ENCODE measurements around the gene ANKS1B. TPM values are rescaled to one million over a fixed set of nuclear protein-coding genes. Genes with fewer than 3 reads are reported as not detected.

ANKS1B gene
- total and polyA plus RNA-seq, 7 donors, result 0.46 to 7.4 (median 3.6) TPM

DNA sequence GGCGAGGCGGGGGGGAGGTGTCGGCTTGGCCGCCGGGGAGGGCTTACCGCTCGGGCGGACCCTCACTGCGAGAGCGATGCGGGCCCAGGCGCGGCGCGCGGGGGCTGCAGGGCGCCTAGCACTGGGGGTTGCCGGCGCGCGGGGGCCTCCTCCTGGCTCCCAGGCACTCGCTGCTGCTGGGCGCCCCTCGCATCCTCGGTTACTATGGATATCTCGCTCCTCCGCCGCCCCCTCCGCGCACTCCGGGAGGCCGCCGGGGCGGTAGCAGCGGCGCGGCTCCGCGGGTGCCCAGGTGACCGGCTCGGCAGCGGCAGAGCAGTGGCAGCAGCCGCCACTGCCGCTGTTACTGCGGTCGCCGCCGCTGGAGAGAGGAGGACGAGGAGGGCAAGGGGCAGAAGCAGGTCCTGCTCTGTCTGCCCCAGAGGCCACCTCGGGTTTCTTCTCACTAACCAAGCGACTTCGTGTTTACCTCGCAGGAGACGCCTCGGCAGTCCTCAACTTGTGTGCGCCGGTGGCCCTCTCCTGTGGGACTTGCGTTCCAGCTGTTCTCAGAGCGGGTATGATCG, 1089.6 kb downstream of the ANKS1B start:
- DNase-seq, result peak in 1 of 2 donors; percentile 48
- Histone ChIP-seq H3K36me3 (ENCODE audit: insufficient read depth in 1 of 2, low read depth in 1 of 2) (no peaks in the 10 kb centered on the region), H3K27ac (no peak overlapping the region), H3K4me3 (peak overlapping the region; percentile 64), H3K27me3 (ENCODE audit: insufficient read depth in 3 of 3, low read length in 2 of 3) (peaks cover 0 to 55% (median 10%) of the 10 kb centered on the region in 3 donors), H3K9me3 (no peaks in the 10 kb centered on the region), H3K4me1 (no peaks in the 10 kb centered on the region)
- no peak for ATAC-seq
- intact Hi-C loops (cut with DNase I), result no loop called here
- TF ChIP-seq, protein P1, sequence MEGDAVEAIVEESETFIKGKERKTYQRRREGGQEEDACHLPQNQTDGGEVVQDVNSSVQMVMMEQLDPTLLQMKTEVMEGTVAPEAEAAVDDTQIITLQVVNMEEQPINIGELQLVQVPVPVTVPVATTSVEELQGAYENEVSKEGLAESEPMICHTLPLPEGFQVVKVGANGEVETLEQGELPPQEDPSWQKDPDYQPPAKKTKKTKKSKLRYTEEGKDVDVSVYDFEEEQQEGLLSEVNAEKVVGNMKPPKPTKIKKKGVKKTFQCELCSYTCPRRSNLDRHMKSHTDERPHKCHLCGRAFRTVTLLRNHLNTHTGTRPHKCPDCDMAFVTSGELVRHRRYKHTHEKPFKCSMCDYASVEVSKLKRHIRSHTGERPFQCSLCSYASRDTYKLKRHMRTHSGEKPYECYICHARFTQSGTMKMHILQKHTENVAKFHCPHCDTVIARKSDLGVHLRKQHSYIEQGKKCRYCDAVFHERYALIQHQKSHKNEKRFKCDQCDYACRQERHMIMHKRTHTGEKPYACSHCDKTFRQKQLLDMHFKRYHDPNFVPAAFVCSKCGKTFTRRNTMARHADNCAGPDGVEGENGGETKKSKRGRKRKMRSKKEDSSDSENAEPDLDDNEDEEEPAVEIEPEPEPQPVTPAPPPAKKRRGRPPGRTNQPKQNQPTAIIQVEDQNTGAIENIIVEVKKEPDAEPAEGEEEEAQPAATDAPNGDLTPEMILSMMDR (IDR thresholded peaks at IDR 0.05), result no peak
- 1 to 5% (median 1%) methylated on average over 40 to 60 of the region's 60 CpGs for WGBS, 3 donors

DNA sequence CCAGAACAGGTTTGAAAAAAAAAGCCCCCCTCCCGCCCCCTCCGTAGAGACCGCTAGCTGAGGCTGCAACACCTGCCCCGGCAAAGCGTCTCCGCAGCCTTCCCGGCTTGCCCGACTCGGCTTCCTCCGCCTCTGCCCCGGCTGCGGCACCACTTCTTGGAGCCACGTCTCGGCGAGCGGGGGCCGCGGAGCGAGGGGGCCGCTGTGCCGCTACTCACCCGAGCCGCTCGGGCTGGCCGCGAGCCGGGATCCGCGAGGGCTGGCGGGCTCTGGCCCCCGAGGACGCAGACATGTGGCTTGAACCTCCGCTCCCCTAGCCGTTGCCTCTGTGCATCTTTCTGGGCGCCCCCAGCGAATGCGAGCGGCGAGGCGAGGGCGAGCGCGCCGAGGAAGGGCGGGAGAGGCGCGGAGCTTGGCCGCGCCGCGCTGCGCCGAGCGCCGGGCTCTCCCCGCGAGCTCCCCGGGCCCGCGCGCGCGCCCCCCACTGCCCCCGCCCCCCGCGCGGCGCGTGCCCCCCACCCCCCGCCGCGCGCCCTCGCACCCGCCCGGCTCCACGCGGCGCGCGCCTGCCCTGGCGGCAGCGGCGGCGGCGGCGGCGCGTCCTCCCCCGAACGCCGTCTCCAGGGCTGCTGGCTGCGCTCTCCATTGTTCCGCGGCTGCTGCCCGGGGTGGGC, 1090.2 kb downstream of the ANKS1B start:
- H3K9me3 ChIP-seq, result no peaks in the 10 kb centered on the region
- 1% methylated on average over 39 to 87 of the region's 96 CpGs for WGBS, 3 donors
- peaks cover 0 to 59% (median 10%) of the 10 kb centered on the region in 3 donors for H3K27me3 ChIP-seq (ENCODE audit: insufficient read depth in 3 of 3, low read length in 2 of 3)
- peak overlapping the region; percentile 64 for H3K4me3 ChIP-seq
- no peak for DNase-seq
- no peaks in the 10 kb centered on the region for H3K4me1 ChIP-seq
- ATAC-seq, result no peak
- TF ChIP-seq, protein P1 (IDR thresholded peaks at IDR 0.05), result no peak
- H3K36me3 ChIP-seq (ENCODE audit: insufficient read depth in 1 of 2, low read depth in 1 of 2), result no peaks in the 10 kb centered on the region
- intact Hi-C loops (cut with DNase I), result no loop called here
- H3K27ac ChIP-seq, result no peak overlapping the region

DNA sequence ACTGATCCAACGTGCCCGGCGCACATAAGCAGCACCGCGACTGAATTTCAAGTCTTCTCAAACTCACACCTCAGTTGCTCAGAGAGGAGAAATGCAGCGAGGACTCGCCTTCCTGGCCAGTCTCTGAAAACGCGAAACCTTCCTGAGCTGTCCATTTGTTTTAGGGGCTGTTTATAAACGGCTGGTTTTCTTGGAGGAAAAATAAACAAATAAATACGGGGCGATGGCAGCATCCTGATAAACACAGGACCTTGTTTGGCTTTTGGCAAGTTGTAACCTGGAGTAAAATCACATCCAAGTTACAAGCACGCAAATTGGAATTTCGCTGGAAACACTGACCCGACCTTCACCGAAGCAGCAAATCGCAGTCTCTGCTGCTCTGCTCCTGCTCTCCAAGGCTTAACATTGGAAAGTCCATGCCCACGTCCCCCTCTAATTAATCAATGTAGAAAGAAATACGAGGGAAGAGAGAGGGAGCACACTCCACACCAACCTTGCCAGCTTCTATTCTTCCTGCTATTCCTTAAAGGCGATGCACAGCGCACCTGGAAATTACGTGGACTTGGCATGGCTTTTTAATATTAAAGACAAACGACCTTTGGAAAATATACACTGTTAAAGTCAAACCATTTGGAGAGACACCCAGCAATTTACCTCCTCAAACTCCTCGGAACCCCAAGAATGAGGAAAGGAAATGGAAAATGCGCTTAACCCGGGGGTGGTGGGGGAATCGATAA, 1090.9 kb downstream of the ANKS1B start:
- 5 to 18% (median 13%) methylated on average over 27 of the region's 27 CpGs for WGBS, 3 donors
- intact Hi-C loops (cut with DNase I), result no loop called here
- Histone ChIP-seq H3K4me3 (peak overlapping the region; percentile 58), H3K36me3 (ENCODE audit: insufficient read depth in 1 of 2, low read depth in 1 of 2) (no peaks in the 10 kb centered on the region), H3K4me1 (no peaks in the 10 kb centered on the region), H3K27me3 (ENCODE audit: insufficient read depth in 3 of 3, low read length in 2 of 3) (peaks cover 0 to 59% (median 10%) of the 10 kb centered on the region in 3 donors), H3K27ac (no peak overlapping the region), H3K9me3 (no peaks in the 10 kb centered on the region)
- DNase-seq (no peak), ATAC-seq (no peak)
- TF ChIP-seq, protein P1 (IDR thresholded peaks at IDR 0.05), result no peak

DNA sequence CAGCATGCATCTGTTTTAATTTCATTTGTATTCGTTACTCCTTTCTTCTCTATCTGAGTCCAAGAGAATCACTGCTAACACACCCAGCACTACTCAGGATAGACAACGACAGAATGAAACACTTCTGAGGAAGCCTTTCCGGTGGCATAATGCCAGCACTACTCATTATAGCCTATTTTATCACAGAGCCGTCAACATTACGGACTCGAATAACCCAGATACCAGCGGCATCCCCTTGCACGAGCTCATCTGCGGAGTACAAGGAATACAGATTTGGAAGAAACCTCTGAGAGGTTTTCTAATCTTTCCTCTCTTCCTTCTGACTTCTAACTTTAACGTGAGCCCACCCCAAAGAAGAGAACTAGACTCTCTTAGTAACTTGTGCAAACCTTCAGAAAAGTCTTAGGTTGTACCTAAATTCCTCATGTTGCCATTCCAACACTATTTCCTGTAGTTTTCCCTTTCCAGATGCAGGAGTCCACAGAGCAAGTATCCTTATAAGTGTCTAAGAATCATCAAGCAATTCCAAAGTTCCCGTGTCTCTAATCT, 1091.5 kb downstream of the ANKS1B start:
- 26 to 43% (median 43%) methylated on average over 11 of the region's 11 CpGs for WGBS, 3 donors
- Histone ChIP-seq H3K9me3 (no peaks in the 10 kb centered on the region), H3K27ac (no peak overlapping the region), H3K4me1 (no peaks in the 10 kb centered on the region), H3K4me3 (no peak overlapping the region), H3K36me3 (ENCODE audit: insufficient read depth in 1 of 2, low read depth in 1 of 2) (no peaks in the 10 kb centered on the region), H3K27me3 (ENCODE audit: insufficient read depth in 3 of 3, low read length in 2 of 3) (peaks cover 0 to 59% (median 10%) of the 10 kb centered on the region in 3 donors)
- TF ChIP-seq, protein P1 (IDR thresholded peaks at IDR 0.05), result no peak
- intact Hi-C loops (cut with DNase I), result no loop called here
- ATAC-seq (no peak), DNase-seq (no peak)
